HepG2 (cell line): ENCODE data around the gene GABRB1. TPM values are rescaled to one million over a fixed set of nuclear protein-coding genes. Genes with fewer than 3 reads are reported as not detected.

Source experiments
- ATAD3A ChIP-seq: sonication (generic); formaldehyde crosslinking; IDR thresholded peaks from 2 replicates; pipeline ENCODE4 v1.4.0; 2020; ENCODE audit warnings: missing genetic modification reagents
- FOXA3 ChIP-seq: IDR thresholded peaks from 2 replicates; pipeline ENCODE4 v1.6.1; 2016; ENCODE audit warnings: missing genetic modification reagents, missing compliant biosample characterization
- HBP1 ChIP-seq: IDR thresholded peaks from 2 replicates; pipeline ENCODE4 v1.6.1; 2016; ENCODE audit warnings: low read depth, control low read depth
- HDAC1 ChIP-seq: sonication (generic); formaldehyde crosslinking; IDR thresholded peaks from 2 replicates; pipeline ENCODE4 v1.5.1; 2020; ENCODE audit warnings: mild to moderate bottlenecking, missing genetic modification reagents
- NCOA5 ChIP-seq: sonication (generic); formaldehyde crosslinking; IDR thresholded peaks from 2 replicates; pipeline ENCODE4 v1.4.0; 2020; ENCODE audit warnings: missing genetic modification reagents
- NFE2 ChIP-seq: sonication (generic); formaldehyde crosslinking; IDR thresholded peaks from 2 replicates; pipeline ENCODE4 v1.4.0; 2020; ENCODE audit warnings: missing genetic modification reagents
- NFKBIZ ChIP-seq: IDR thresholded peaks from 2 replicates; pipeline ENCODE4 v1.6.1; 2018; ENCODE audit warnings: missing genetic modification reagents, missing compliant biosample characterization
- NR2C2 ChIP-seq: sonication (generic); formaldehyde crosslinking; IDR thresholded peaks from 2 replicates; pipeline ENCODE4 v1.4.0; 2020; ENCODE audit warnings: missing genetic modification reagents, mild to moderate bottlenecking, moderate library complexity, borderline replicate concordance
- NR2F2 ChIP-seq: IDR thresholded peaks from 2 replicates; pipeline ENCODE4 v1.6.1; 2012; ENCODE audit warnings: low read depth, inconsistent platforms, borderline replicate concordance
- PAF1 ChIP-seq: IDR thresholded peaks from 2 replicates; pipeline ENCODE4 v1.6.1; 2016; ENCODE audit warnings: missing genetic modification reagents, missing compliant biosample characterization
- PAXIP1 ChIP-seq: sonication (generic); formaldehyde crosslinking; conservative IDR thresholded peaks from 2 replicates; pipeline ENCODE4 v1.4.0; 2020; ENCODE audit warnings: mild to moderate bottlenecking, missing genetic modification reagents, moderate library complexity
- PLRG1 ChIP-seq: fragments of 450-650 bp; conservative IDR thresholded peaks from 2 replicates; pipeline ENCODE4 v1.6.1; 2016
- PTBP1 ChIP-seq: fragments of 200-400 bp; formaldehyde crosslinking; IDR thresholded peaks from 2 replicates; pipeline ENCODE4 v1.6.1; 2018; ENCODE audit warnings: low read length, low read depth; ENCODE audit not compliant: poor library complexity, severe bottlenecking
- RELA ChIP-seq: sonication (generic); formaldehyde crosslinking; IDR thresholded peaks from 2 replicates; pipeline ENCODE4 v1.4.0; 2020; ENCODE audit warnings: missing genetic modification reagents
- SOX5 ChIP-seq: IDR thresholded peaks from 2 replicates; pipeline ENCODE4 v1.6.1; 2016; ENCODE audit warnings: borderline replicate concordance
- STAT5B ChIP-seq: sonication (generic); formaldehyde crosslinking; IDR thresholded peaks from 2 replicates; pipeline ENCODE4 v1.4.0; 2020; ENCODE audit warnings: missing genetic modification reagents
- TBP ChIP-seq: sonication (generic); formaldehyde crosslinking; IDR thresholded peaks from 2 replicates; pipeline ENCODE4 v1.5.0; 2020; ENCODE audit warnings: missing genetic modification reagents
- TOPORS ChIP-seq: sonication (generic); formaldehyde crosslinking; IDR thresholded peaks from 2 replicates; pipeline ENCODE4 v1.8.0; 2023; ENCODE audit warnings: mild to moderate bottlenecking, missing genetic modification reagents
- ZBTB1 ChIP-seq: sonication (generic); formaldehyde crosslinking; IDR thresholded peaks from 2 replicates; pipeline ENCODE4 v1.4.0; 2020; ENCODE audit warnings: missing genetic modification reagents, borderline replicate concordance
- ZBTB34 ChIP-seq: sonication (generic); formaldehyde crosslinking; IDR thresholded peaks from 2 replicates; pipeline ENCODE4 v1.8.0; 2022; ENCODE audit warnings: mild to moderate bottlenecking, missing genetic modification reagents
- ZFP90 ChIP-seq: sonication (generic); formaldehyde crosslinking; IDR thresholded peaks from 2 replicates; pipeline ENCODE4 v1.8.0; 2022; ENCODE audit warnings: missing genetic modification reagents, mild to moderate bottlenecking, inconsistent platforms, borderline replicate concordance
- ZNF234 ChIP-seq: sonication (generic); formaldehyde crosslinking; conservative IDR thresholded peaks from 2 replicates; pipeline ENCODE4 v1.5.1; 2020; ENCODE audit warnings: mild to moderate bottlenecking, missing genetic modification reagents
- ZNF251 ChIP-seq: sonication (generic); formaldehyde crosslinking; IDR thresholded peaks from 2 replicates; pipeline ENCODE4 v1.9.0; 2021; ENCODE audit warnings: mild to moderate bottlenecking, missing genetic modification reagents
- ZNF562 ChIP-seq: sonication (generic); formaldehyde crosslinking; IDR thresholded peaks from 2 replicates; pipeline ENCODE4 v1.8.0; 2022; ENCODE audit warnings: missing genetic modification reagents, borderline replicate concordance
- ZNF709 ChIP-seq: sonication (generic); formaldehyde crosslinking; IDR thresholded peaks from 2 replicates; pipeline ENCODE4 v1.5.0; 2020; ENCODE audit warnings: mild to moderate bottlenecking, missing genetic modification reagents
- polyA plus RNA-seq, 8 experiments: library from polyadenylated mRNA; depleted of rRNA in 3 of 8; stranded (reverse) in 7 of 8; unstranded in 1 of 8; fragments of >200 nt; fragmentation: Illumina TruSeq in 4 of 8; extraction: Trizol in 4 of 8; gene quantifications; 2 replicates each; pipeline versions ENCODE4 v1.2.1 to v1.2.3, GENCODE V29; 2011 to 2016; ENCODE audit warnings: low read depth in 4 of 8, missing spikeins in 1 of 8, mixed read lengths in 1 of 8; ENCODE audit not compliant: insufficient read depth in 1 of 8
- total RNA-seq, 5 experiments: library from RNA; depleted of rRNA; stranded (reverse); fragments of >200 nt; fragmentation: Illumina TruSeq; extraction: Trizol; gene quantifications; 2 replicates each; pipeline ENCODE4 v1.2.3, GENCODE V29; 2016; ENCODE audit warnings: low read depth in 1 of 5

GABRB1 gene
- total and polyA plus RNA-seq, 2 of the 13 experiments (the other 11 are each of a cell fraction or from before 2014, with no cell fraction given) = not detected

GRCh38 chr4:47419296-47419695 is 387.9 kb downstream of the GABRB1 start (continued):
- TF ChIP-seq ZNF562 (CRISPR knock-in tag) (no peak), TBP (CRISPR knock-in tag) (no peak), TOPORS (CRISPR knock-in tag) (no peak), NFE2 (no peak), SOX5 (CRISPR knock-in tag) (0 out of 2 replicates have a peak, but pooled peaks have one; percentile 17), FOXA3 (CRISPR knock-in tag) (peak; percentile 39; the same call in 1 of the 2 replicates), NR2F2 (peak; percentile 99), STAT5B (CRISPR knock-in tag) (no peak), ZFP90 (CRISPR knock-in tag) (no peak), HBP1 (no peak), ZBTB34 (CRISPR knock-in tag) (no peak), PTBP1 (no peak), RELA (CRISPR knock-in tag) (no peak), ATAD3A (CRISPR knock-in tag) (no peak), HDAC1 (CRISPR knock-in tag) (0 out of 2 replicates have a peak, but pooled peaks have one; percentile 34), ZNF234 (CRISPR knock-in tag) (no peak), NCOA5 (CRISPR knock-in tag) (no peak), NR2C2 (CRISPR knock-in tag) (no peak), ZNF251 (CRISPR knock-in tag) (no peak), ZBTB1 (no peak), PAF1 (CRISPR knock-in tag) (no peak), NFKBIZ (CRISPR knock-in tag) (no peak), ZNF709 (CRISPR knock-in tag) (no peak), PLRG1 (no peak), PAXIP1 (CRISPR knock-in tag) (peak; percentile 34; the same call in 1 of the 2 replicates)
